Measurements from ENCODE around the gene CRTAC1.
"Not testable (repeated sequence)": the region's sequence is repeated elsewhere in the genome, so short reads cannot be mapped to it uniquely, and the experiment has no call there.

CRTAC1 gene

GRCh38 chr10:97842114-97842513 lies 188.3 kb downstream of the CRTAC1 start:
- not testable (repeated sequence) for DNase-seq (ENCODE audit: low read depth)

- DNase-seq (ENCODE audit: low read depth), result not testable (repeated sequence)
Measured at GRCh38 chr10:97841166-97841565, 189.3 kb downstream of the CRTAC1 start.

DNA sequence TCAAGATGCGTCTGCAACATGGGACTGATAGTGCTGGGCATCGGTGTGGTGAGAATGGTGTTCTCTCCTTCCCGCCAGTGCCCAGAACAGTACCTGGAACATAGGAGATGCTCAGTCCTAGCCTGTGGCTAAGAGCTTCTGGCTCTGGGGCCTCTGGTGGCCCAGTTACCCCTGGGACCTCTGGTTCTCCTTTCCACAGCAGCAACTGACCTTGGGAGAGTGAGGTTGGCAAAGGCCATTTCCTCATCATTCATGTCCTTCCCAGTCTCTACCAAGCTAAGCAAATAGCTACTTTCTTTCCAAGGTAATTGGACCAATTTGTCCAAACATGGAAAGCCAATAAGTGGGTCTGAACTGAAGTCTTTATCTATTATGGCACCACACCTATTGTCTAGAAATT lies 192.3 kb downstream of the CRTAC1 start:
- no peak for DNase-seq (ENCODE audit: low read depth)

DNA sequence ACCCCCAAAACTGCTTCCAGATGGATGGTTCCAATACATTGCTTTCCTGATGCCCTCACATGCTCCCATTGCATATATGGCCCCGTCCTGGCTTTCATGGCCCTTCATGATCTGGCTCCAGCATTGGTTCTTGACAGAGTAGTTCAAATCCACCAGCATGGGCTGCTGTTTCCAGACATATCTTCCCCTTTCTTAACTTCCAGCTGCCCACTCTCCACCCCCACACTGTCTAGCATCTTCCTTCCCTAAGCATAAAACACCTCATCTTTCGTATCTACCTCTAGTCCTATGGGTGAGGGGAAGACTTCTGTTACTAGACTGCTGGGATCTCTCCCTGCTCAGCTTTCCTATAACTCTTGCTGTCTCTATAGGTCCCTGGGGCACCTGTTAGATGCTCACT lies 194.0 kb downstream of the CRTAC1 start:
- DNase-seq (ENCODE audit: low read depth), result no peak

DNA sequence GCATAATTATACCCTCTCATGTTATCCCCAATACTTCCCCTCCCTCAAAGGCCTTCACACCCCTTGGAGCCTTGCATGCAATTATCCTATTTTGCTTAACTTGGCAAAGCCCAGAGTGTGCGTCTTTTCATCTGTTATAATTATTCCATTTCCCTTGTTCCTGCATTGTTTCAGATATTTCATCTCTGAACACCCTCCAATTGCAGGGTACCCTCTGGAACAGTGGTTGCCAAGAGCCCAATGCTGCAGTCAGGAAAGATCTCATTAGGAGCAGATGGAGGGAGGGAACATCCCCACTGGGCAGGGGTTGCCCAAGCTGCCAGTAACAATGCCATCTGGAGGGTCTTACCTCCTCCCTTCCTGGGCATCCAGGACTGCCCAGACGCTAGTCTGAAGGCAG lies 199.2 kb downstream of the CRTAC1 start:
- DNase-seq (ENCODE audit: low read depth), result no peak

DNA sequence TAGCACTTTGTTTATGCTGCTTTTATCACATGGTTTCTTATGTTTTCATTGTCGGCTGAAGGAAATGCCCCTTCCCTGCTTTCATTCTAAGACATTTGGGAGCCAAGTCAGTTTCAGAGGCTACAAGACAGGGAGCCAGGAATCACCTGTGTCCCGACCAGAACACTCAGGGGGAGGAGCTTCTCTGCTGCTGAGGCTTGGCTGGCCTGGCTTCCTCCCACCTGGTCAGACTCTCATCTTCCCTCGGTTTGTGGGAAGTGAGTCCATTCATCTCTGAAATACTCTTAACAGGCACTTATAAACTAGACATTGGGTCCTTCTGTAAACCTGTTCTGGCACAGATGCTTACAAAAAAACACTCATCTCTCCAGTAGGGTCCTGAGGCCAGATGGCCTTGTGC lies 200.4 kb downstream of the CRTAC1 start:
- no peak for DNase-seq (ENCODE audit: low read depth)

DNA sequence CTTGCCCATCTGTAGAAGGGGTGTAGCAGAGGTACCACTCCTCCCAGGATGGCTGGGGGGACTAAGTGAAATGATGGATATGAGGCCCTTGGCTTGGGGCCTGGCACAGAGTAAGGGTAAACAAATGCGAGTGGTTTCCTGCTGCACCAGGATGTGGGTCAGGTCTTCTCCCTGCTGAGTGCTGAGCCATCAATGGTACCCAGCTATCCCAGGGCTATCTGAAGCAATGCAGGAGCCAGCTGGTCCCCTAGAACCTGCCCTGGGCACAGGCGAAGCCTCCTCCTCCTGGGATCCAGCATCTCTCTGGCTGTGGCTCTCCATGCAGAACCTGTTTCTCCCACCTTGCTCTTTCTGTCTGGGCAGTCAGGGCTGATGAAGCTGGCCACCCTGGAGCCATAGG lies 201.7 kb downstream of the CRTAC1 start:
- no peak for DNase-seq (ENCODE audit: low read depth)

GRCh38 chr10:97827702-97828291 lies 202.6 kb downstream of the CRTAC1 start:
- no peak for DNase-seq (ENCODE audit: low read depth)

DNA sequence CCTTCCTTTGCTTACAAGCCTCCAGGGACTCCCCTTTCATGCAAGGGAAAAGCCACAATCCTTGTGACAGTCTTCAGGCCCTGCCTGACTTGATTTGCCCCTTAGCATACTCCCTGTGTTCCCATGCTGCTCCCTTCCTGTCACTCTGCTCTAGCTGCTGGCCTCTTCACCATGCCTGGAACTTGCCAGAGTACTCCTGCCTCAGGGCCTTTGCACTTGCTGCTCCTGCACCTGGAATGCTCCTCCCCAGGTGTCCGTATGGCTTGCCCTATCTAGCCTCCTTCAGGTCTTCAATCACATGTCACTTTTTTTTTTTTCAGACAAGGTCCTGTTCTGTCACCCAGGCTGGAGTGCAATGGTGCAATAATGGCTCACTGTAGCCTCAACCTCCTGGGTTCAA lies 203.5 kb downstream of the CRTAC1 start:
- no peak for DNase-seq (ENCODE audit: low read depth)

- DNase-seq (ENCODE audit: low read depth), result no peak
Measured at GRCh38 chr10:97825020-97825760, 205.2 kb downstream of the CRTAC1 start.

DNA sequence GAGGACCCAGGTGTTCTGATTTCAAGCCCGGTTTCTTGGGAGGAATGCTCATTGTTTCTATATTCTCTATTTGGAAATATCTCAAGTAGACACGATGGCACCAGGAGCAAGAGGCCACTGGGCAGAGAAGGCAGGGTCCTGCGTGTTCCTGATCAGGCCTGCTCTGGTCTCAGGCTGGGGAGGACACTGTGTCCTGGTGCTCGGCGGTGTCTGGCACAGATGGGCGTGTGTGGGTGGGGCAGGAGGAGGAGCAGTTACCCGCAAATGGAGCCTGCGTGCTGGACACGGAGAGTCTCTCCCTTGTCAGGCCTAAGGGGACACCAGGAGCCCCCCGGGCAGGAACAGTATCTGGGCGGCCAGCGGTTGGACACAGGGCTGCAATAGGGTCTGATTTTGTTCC lies 206.7 kb downstream of the CRTAC1 start:
- no peak for DNase-seq (ENCODE audit: low read depth)

GRCh38 chr10:97822261-97822687 lies 208.1 kb downstream of the CRTAC1 start:
- no peak for DNase-seq (ENCODE audit: low read depth)

DNA sequence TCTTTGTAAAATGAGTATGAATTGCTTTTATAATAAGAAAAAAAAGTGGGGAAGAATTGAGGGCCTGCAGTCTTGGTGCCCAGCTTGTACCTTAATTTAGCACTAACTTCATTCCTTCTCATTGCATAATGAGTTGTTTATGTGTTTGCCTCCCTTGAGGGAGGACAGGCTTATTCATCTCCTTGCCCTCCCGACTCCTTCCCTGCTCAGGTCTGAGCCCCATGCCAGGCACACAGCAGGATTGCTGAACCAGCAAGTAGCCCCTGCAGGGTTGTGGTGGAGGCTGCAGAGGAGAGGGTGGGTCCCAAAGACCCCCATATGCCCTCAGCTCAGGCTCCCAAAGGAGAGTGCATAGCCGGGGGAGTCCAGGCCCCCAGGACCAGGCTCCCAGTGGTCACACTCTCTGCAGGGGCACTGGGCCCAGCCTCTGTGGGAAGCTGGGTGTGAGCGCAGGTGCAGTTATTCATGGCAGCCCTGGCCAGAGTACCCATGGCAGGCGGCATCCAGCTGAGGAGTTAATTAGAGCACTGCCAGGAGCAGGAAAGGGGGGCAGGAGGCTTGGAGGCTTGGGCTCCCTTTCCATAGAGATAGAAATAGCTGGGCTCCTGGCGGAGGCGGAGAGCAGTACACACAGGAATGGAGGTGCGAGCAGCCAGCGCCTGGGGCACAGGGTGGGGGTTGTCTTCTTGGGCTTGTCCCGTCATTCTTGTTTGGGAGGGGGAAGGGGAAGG lies 208.9 kb downstream of the CRTAC1 start:
- DNase-seq (ENCODE audit: low read depth), result no peak

DNA sequence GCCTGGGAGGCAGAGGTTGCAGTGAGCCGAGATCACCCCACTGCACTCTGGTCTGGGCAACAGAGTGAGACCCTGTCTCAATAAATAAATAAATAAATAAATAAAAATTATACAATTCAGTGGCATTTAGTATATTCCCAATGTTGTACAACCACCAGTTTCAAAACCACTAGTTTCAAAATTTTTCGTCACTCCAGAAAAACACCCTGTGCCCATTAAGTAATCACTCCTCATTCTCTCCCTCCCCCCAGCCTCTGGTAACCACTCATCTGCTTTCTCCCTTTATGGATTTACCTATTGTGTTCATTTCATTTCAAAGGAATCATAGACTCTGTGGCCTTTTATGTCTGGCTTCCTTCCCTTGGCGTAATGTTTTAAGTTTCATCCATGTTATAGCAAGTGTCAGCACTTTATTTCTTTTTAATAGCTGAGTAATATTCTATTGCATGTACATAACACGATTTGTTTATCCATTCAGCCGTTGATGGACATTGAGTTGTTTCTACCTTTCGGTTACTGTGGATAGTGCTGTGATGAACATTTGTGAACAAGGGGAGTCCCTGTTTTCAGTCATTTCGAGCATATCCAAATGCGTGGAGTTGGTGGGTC lies 210.2 kb downstream of the CRTAC1 start:
- DNase-seq (ENCODE audit: low read depth), result no peak

GRCh38 chr10:97818572-97818971 lies 211.8 kb downstream of the CRTAC1 start:
- no peak for DNase-seq (ENCODE audit: low read depth)

DNA sequence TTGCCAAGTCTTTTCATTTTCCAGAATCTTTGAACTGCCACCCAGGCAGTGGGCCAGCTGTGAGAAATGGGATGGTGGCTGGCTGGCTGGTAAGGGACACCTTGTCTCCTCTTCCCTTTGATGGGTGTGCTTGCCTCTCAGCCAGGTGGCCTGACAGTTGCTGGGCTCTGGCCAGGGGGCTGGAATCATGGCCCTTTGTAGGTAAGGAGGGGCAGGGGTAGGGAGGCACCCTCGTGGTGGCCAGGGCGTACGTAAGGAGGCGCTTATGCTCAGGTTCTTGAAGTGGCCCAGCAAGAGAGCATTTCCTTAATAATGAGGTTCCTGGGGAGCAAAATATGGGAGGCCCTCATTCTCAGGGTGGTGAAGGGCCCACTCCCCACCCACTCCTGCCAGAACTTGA lies 213.8 kb downstream of the CRTAC1 start:
- no peak for DNase-seq (ENCODE audit: low read depth)

Measured in T-helper 22 cell (primary cell).